PFSK-1 (cell line): Measurements from ENCODE around the gene FMN1.

Source experiments
- FOXP2 ChIP-seq: optimal IDR thresholded peaks from 2 replicates; pipeline ENCODE3; 2011; ENCODE audit warnings: borderline replicate concordance, control low read depth, inconsistent platforms; ENCODE audit not compliant: insufficient read depth; ENCODE audit errors: extremely low read length, extremely low read depth
- POLR2AphosphoS5 ChIP-seq: IDR thresholded peaks from 2 replicates; pipeline ENCODE4 v1.6.1; 2012; ENCODE audit warnings: low read depth, mild to moderate bottlenecking, control low read depth, low read length, moderate library complexity
- REST ChIP-seq, 2 experiments: IDR thresholded peaks; 2 replicates each; pipeline versions ENCODE4 v1.6.1 to v1.8.0; 2011 to 2012; ENCODE audit warnings: low read depth in 2 of 2, low read length in 2 of 2, control low read depth in 1 of 2, inconsistent platforms in 1 of 2, mild to moderate bottlenecking in 1 of 2, moderate library complexity in 1 of 2; ENCODE audit not compliant: insufficient read depth in 1 of 2
- SIN3A ChIP-seq: IDR thresholded peaks from 2 replicates; pipeline ENCODE4 v1.6.1; 2012; ENCODE audit warnings: mild to moderate bottlenecking, low read length, moderate library complexity, borderline replicate concordance; ENCODE audit not compliant: insufficient read depth
- TAF1 ChIP-seq: IDR thresholded peaks from 2 replicates; pipeline ENCODE4 v1.6.1; 2012; ENCODE audit warnings: low read length, control low read depth, borderline replicate concordance; ENCODE audit not compliant: insufficient read depth

The FMN1 gene

DNA sequence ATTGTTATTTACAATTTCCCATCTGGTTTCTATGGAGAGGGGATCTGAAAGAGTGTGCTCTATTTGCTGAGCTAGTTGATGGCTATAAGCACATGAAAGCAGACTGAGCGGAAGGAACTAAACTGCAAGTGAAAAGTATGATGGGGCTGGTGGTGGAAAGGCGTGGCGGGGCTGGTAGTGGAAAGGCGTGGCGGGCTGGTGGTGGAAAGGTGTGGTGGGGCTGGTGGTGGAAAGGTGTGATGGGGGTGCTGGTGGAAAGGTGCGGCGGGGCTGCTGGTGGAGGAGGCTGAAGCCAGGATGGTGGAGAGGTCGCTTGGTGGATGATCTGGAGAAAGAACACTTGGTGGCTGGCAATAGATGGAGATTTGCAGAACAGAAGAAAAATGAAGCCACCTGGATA, 136.7 kb downstream of the FMN1 start:
- TF ChIP-seq FOXP2 (no peak), TAF1 (no peak)

GRCh38 chr15:33055962-33056361, 138.6 kb downstream of the FMN1 start:
- TF ChIP-seq REST (IDR thresholded peaks at IDR 0.05; ENCODE audit: insufficient read depth in 1 of 2, low read depth in 2 of 2, low read length in 2 of 2), result no peak
- no peak for TF ChIP-seq POLR2AphosphoS5
- no peak for TF ChIP-seq SIN3A
- TF ChIP-seq FOXP2, result no peak
- TF ChIP-seq TAF1, result no peak

DNA sequence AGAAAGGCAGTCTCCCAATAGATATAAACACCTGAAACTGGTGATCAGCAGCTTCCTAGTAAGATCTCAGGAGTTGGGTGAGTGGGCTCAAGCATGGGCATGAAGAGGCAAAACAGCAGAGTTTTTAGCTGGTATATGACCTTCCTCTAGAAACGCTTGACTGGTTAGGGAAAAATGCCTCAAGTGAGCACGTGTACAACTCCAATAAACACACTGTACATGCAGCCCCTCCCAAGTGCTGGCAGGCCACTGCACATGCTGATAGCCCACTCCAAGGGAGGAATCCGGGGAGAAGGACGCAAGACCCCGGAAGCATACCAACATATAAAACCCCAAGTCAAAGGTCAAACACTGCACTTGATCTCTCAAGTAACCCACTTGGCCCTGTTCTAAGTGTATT, 143.0 kb downstream of the FMN1 start:
- TF ChIP-seq SIN3A (no peak), FOXP2 (no peak), POLR2AphosphoS5 (no peak), TAF1 (no peak), REST (IDR thresholded peaks at IDR 0.05; ENCODE audit: insufficient read depth in 1 of 2, low read depth in 2 of 2, low read length in 2 of 2) (no peak)

DNA sequence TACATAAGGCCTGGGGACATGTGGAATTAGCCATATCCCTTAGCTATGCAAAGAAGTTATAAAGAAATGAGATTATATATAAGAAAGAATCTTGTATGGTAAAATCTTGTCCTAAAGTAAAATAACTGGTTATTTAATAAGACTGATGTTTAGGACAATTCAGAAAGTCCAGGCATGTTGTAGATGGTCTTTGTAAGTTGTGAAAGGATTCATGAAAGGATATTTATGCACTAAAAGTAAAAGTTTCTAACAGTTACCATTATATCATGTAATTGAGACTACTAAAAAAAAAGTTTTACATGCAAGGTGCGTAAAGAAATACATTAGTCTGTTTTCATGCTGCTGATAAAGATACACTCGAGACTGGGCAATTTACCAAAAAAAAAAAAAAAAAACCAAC, 146.3 kb downstream of the FMN1 start:
- TF ChIP-seq SIN3A (no peak), REST (IDR thresholded peaks at IDR 0.05; ENCODE audit: insufficient read depth in 1 of 2, low read depth in 2 of 2, low read length in 2 of 2) (no peak), POLR2AphosphoS5 (no peak), TAF1 (no peak), FOXP2 (no peak)

GRCh38 chr15:33047077-33047476, 147.4 kb downstream of the FMN1 start:
- TF ChIP-seq FOXP2 (no peak), SIN3A (no peak), REST (IDR thresholded peaks at IDR 0.05; ENCODE audit: insufficient read depth in 1 of 2, low read depth in 2 of 2, low read length in 2 of 2) (no peak), TAF1 (no peak), POLR2AphosphoS5 (no peak)
